HG02981 (cell line): ENCODE results near the gene C20orf204.
"Not testable (repeated sequence)": the region's sequence is repeated elsewhere in the genome, so short reads cannot be mapped to it uniquely, and the experiment has no call there.

Source experiments
- ATAC-seq: cut with Tn5 transposase; IDR thresholded peaks from one replicate; pipeline ENCODE4 v1.9.1; 2021; ENCODE audit warnings: mild to moderate bottlenecking, moderate library complexity; ENCODE audit not compliant: unreplicated experiment

C20orf204 gene

GRCh38 chr20:64035933-64036345 is at the start of gene C20orf204:
TSS of gene C20orf204 (plus strand) at chr20:64036182. CDS start at chr20:64036324, 142 bp downstream.
- ATAC-seq = no peak

- no peak for ATAC-seq
Measured at GRCh38 chr20:64000906-64001305, 35.1 kb upstream of the C20orf204 start.

GRCh38 chr20:64001607-64002011 is 34.4 kb upstream of the C20orf204 start:
- ATAC-seq = no peak

- ATAC-seq = no peak
Measured at GRCh38 chr20:64003960-64004725, 31.8 kb upstream of the C20orf204 start.

GRCh38 chr20:64005394-64005793 is 30.6 kb upstream of the C20orf204 start:
- ATAC-seq = no peak

- no peak for ATAC-seq
Measured at GRCh38 chr20:64006490-64006889, 29.5 kb upstream of the C20orf204 start.

- no peak for ATAC-seq
Measured at GRCh38 chr20:64006902-64007301, 29.1 kb upstream of the C20orf204 start.

- ATAC-seq = no peak
Measured at GRCh38 chr20:64009811-64010387, 26.1 kb upstream of the C20orf204 start.

GRCh38 chr20:64010711-64011237 is 25.2 kb upstream of the C20orf204 start:
- ATAC-seq = no peak

GRCh38 chr20:64011366-64011779 is 24.6 kb upstream of the C20orf204 start:
- no peak for ATAC-seq

GRCh38 chr20:64012385-64013154 is 23.4 kb upstream of the C20orf204 start:
- not testable (repeated sequence) for ATAC-seq

- ATAC-seq = no peak
Measured at GRCh38 chr20:64015635-64016034, 20.3 kb upstream of the C20orf204 start.

- no peak for ATAC-seq
Measured at GRCh38 chr20:64021124-64021975, 14.6 kb upstream of the C20orf204 start.

- ATAC-seq = no peak
Measured at GRCh38 chr20:64022671-64023360, 13.2 kb upstream of the C20orf204 start.

- no peak for ATAC-seq
Measured at GRCh38 chr20:64023361-64024140, 12.4 kb upstream of the C20orf204 start.

- no peak for ATAC-seq
Measured at GRCh38 chr20:64024141-64024990, 11.6 kb upstream of the C20orf204 start.

- no peak for ATAC-seq
Measured at GRCh38 chr20:64025101-64025825, 10.7 kb upstream of the C20orf204 start.
